RWPE2 (cell line): ENCODE results near the gene CCDC24.

Experiments
- ATAC-seq: fragments of 200-7000 bp; cut with Tn5 transposase; 3 replicates; pipeline ENCODE4 v1.9.1; 2021; ENCODE audit warnings: low read depth
- DNase-seq: peaks from one replicate; pipeline ENCODE4 v3.0.0-alpha.2; 2020; ENCODE audit warnings: low spot score
- H3K27ac ChIP-seq: fragments of 450-650 bp; 2 replicates; pipeline ENCODE4 v1.5.1; 2017; ENCODE audit warnings: mild to moderate bottlenecking; ENCODE audit not compliant: poor library complexity, severe bottlenecking
- H3K27me3 ChIP-seq: fragments of 250-450 bp; sonication (Bioruptor Pico); 2 replicates; pipeline ENCODE4 v1.5.1; 2021; ENCODE audit warnings: mild to moderate bottlenecking, moderate library complexity; ENCODE audit not compliant: insufficient read depth, poor library complexity, severe bottlenecking
- H3K36me3 ChIP-seq: fragments of 250-450 bp; sonication (Bioruptor Pico); 2 replicates; pipeline ENCODE4 v1.5.1; 2020; ENCODE audit warnings: low read depth, mild to moderate bottlenecking, moderate library complexity
- H3K4me1 ChIP-seq: fragments of 250-450 bp; sonication (Bioruptor Pico); 2 replicates; pipeline ENCODE4 v1.5.1; 2021; ENCODE audit warnings: mild to moderate bottlenecking, moderate library complexity; ENCODE audit not compliant: insufficient read depth, poor library complexity, severe bottlenecking
- H3K4me3 ChIP-seq: fragments of 250-450 bp; sonication (Bioruptor Pico); 2 replicates; pipeline ENCODE4 v1.5.1; 2021; ENCODE audit warnings: mild to moderate bottlenecking, moderate library complexity; ENCODE audit not compliant: severe bottlenecking
- H3K9me3 ChIP-seq: fragments of 250-450 bp; sonication (Bioruptor Pico); 2 replicates; pipeline ENCODE4 v1.5.1; 2021; ENCODE audit warnings: mild to moderate bottlenecking, moderate library complexity; ENCODE audit not compliant: severe bottlenecking
- CTCF ChIP-seq: fragments of 450-650 bp; IDR thresholded peaks from one replicate; pipeline ENCODE4 v1.5.1; 2017; ENCODE audit warnings: mild to moderate bottlenecking, moderate library complexity; ENCODE audit not compliant: poor library complexity, severe bottlenecking

CCDC24 gene

DNA sequence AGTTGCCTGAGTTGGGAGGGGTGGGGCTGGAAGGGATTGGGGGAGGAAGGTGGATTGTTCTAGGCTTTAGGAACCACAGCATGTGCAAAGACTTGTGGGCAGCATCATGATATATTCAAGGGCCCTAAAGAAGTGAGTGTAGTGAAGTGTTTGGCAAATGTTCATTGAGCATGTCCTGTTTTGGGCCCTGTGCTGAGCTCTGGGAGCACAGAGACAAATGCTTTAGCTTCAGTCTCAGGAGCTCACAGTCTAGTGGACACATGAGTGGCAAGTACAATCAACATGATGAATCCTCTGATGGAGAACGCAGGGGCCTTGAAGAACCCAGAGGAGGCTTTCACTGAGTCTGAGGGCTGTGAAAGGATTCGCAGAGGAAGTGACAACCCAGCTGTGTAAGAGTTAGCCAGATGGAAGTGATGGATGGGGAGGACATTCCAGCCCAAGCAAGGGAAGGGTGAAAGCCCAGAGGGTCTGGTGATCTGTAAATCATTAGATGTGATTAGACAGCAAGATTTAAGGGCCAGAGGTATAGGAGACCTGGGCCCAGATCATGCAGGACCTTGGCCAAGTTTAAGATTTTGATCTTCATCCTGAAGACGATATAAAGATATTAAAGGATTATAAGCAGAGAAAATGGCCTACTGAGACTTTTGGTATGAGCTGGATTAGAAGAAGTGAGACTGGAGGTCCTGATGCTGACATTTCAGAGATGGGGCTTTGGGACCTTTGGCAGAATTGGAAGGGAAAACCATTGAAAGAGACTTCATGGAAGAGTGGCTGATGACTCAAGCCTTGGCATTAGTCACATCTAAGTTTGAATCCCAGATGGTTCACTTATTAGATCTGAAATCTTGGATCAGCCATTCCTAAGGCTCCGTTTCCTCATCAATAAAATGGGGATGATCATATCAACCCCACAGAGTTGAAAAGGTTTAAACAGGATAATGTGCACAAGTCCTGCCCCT, 40.1 kb upstream of the CCDC24 start:
- DNase-seq (no peak), ATAC-seq (no peak)
- H3K4me1 ChIP-seq, result peaks cover 4% of the 10 kb centered on the region
- H3K4me3 ChIP-seq, result no peak overlapping the region
- H3K9me3 ChIP-seq, result no peaks in the 10 kb centered on the region
- H3K36me3 ChIP-seq, result 0 out of 2 replicates have a peak, but pooled peaks cover 4% of the 10 kb centered on the region
- H3K27ac ChIP-seq, result no peak overlapping the region
- no peak for TF ChIP-seq CTCF
- no peaks in the 10 kb centered on the region for H3K27me3 ChIP-seq

- Histone ChIP-seq H3K9me3 (no peaks in the 10 kb centered on the region), H3K27me3 (no peaks in the 10 kb centered on the region), H3K27ac (no peak overlapping the region), H3K4me3 (no peak overlapping the region), H3K36me3 (0 out of 2 replicates have a peak, but pooled peaks cover 4% of the 10 kb centered on the region), H3K4me1 (peaks cover 3% of the 10 kb centered on the region)
- no peak for TF ChIP-seq CTCF
- DNase-seq (no peak), ATAC-seq (no peak)
These were observed 38.6 kb upstream of the CCDC24 start for GRCh38 chr1:43952731-43953346.

DNA sequence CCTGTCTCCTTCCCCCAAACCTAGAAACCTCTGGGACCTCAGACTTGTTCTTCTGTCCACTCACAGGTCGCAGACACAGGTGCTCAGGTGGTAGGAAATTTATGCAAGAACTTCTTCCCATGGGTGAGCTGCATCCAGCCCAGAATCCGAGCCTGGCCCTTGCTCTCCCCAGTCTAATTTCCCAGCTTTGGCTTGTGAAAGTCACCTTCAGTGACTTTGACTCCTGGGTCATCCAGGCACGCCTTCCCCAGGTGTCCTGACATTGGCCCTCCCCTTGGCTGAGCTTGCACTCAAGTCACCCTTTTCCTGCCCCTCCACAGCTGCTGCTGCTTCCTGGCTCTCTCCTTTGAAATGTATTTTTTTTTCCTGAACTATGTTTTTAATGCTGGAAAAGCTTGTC, 38.0 kb upstream of the CCDC24 start:
- no peak for TF ChIP-seq CTCF
- Histone ChIP-seq H3K27ac (no peak overlapping the region), H3K36me3 (peaks cover 8% of the 10 kb centered on the region; the same call in 1 of the 2 replicates), H3K27me3 (no peaks in the 10 kb centered on the region), H3K4me1 (no peaks in the 10 kb centered on the region), H3K4me3 (no peak overlapping the region), H3K9me3 (no peaks in the 10 kb centered on the region)
- no peak for DNase-seq
- no peak for ATAC-seq

DNA sequence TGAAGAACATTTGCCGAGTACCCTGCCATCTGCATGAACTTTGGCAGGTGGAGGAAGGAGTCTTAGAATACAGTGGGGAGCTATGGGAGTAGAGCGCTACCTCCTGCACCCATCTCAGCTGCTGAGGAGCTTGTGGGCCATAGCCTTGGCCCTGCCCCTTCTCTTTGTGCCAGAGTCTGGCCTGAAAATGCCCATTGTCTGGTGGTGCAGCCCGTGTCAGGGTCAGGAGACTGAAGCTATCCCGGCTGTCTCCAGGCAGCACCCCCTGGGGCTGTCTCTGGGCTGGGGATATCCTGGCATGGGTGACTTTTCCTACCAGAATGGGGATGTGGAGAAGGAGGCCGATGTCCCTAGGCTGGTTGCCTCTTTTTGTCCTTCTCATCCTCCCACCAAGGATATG, 37.4 kb upstream of the CCDC24 start:
- no peak for ATAC-seq
- Histone ChIP-seq H3K4me3 (no peak overlapping the region), H3K9me3 (no peaks in the 10 kb centered on the region), H3K27ac (no peak overlapping the region), H3K27me3 (no peaks in the 10 kb centered on the region), H3K36me3 (peaks cover 14% of the 10 kb centered on the region; the same call in 1 of the 2 replicates), H3K4me1 (no peaks in the 10 kb centered on the region)
- TF ChIP-seq CTCF, result no peak
- DNase-seq, result no peak
